DND-41 (cell line): ENCODE measurements around the gene IGSF21.

Experiments used
- ATAC-seq: fragments of 200-7000 bp; cut with Tn5 transposase; 3 replicates; pipeline ENCODE4 v1.9.1; 2021; ENCODE audit warnings: low read depth; ENCODE audit not compliant: insufficient read depth
- DNase-seq: peaks from one replicate; pipeline ENCODE4 v3.0.0-alpha.2; 2020
- H2AFZ ChIP-seq: 2 replicates; pipeline ENCODE4 v1.6.0; 2012; ENCODE audit warnings: low read depth, low read length
- H3K27ac ChIP-seq: 2 replicates; pipeline ENCODE4 v1.5.1; 2012; ENCODE audit warnings: low read length, inconsistent platforms
- H3K27me3 ChIP-seq: fragments of 200-600 bp; sonication (generic); 2 replicates; pipeline ENCODE4 v1.6.0; 2012; ENCODE audit warnings: low read length, mild to moderate bottlenecking, inconsistent platforms; ENCODE audit not compliant: insufficient read depth, poor library complexity
- H3K36me3 ChIP-seq: 2 replicates; pipeline ENCODE4 v1.5.1; 2012; ENCODE audit warnings: low read length, inconsistent platforms; ENCODE audit not compliant: insufficient read depth
- H3K4me1 ChIP-seq: 2 replicates; pipeline ENCODE4 v1.5.1; 2012; ENCODE audit warnings: mild to moderate bottlenecking, low read length; ENCODE audit not compliant: insufficient read depth
- H3K4me2 ChIP-seq: 2 replicates; pipeline ENCODE4 v1.6.0; 2012; ENCODE audit warnings: mild to moderate bottlenecking, moderate library complexity, low read length, inconsistent platforms; ENCODE audit not compliant: insufficient read depth
- H3K4me3 ChIP-seq, 2 experiments: fragments of 200-600 bp in 1 of 2; shearing (Covaris generic) in 1 of 2; 2 replicates each; pipeline ENCODE4 v1.5.1; 2012 to 2016; ENCODE audit warnings: inconsistent platforms in 2 of 2, low read length in 2 of 2, mild to moderate bottlenecking in 2 of 2, low read depth in 1 of 2, moderate library complexity in 1 of 2
- H3K79me2 ChIP-seq: 2 replicates; pipeline ENCODE4 v1.6.0; 2012; ENCODE audit warnings: low read length, inconsistent platforms; ENCODE audit not compliant: insufficient read depth
- H3K9ac ChIP-seq: 2 replicates; pipeline ENCODE4 v1.6.0; 2012; ENCODE audit warnings: low read depth, mild to moderate bottlenecking, inconsistent platforms, low read length, moderate library complexity
- H3K9me3 ChIP-seq: 2 replicates; pipeline ENCODE4 v1.5.1; 2012; ENCODE audit warnings: low read length, moderate library complexity, mild to moderate bottlenecking, inconsistent platforms; ENCODE audit not compliant: insufficient read depth, severe bottlenecking
- H4K20me1 ChIP-seq: 2 replicates; pipeline ENCODE4 v1.6.0; 2012; ENCODE audit warnings: low read length; ENCODE audit not compliant: insufficient read depth
- EZH2 ChIP-seq: IDR thresholded peaks from 3 replicates; pipeline ENCODE4 v1.6.1; 2012; ENCODE audit warnings: borderline replicate concordance, low read depth, mild to moderate bottlenecking, moderate library complexity, low read length, inconsistent platforms; ENCODE audit not compliant: severe bottlenecking
- TF ChIP-seq, protein P1 (sequence below): IDR thresholded peaks from 2 replicates; pipeline ENCODE4 v1.5.1; 2012; ENCODE audit warnings: borderline replicate concordance, low read length, moderate library complexity, mild to moderate bottlenecking; ENCODE audit not compliant: poor library complexity, severe bottlenecking; ENCODE audit errors: extremely low read depth

IGSF21 gene

DNA sequence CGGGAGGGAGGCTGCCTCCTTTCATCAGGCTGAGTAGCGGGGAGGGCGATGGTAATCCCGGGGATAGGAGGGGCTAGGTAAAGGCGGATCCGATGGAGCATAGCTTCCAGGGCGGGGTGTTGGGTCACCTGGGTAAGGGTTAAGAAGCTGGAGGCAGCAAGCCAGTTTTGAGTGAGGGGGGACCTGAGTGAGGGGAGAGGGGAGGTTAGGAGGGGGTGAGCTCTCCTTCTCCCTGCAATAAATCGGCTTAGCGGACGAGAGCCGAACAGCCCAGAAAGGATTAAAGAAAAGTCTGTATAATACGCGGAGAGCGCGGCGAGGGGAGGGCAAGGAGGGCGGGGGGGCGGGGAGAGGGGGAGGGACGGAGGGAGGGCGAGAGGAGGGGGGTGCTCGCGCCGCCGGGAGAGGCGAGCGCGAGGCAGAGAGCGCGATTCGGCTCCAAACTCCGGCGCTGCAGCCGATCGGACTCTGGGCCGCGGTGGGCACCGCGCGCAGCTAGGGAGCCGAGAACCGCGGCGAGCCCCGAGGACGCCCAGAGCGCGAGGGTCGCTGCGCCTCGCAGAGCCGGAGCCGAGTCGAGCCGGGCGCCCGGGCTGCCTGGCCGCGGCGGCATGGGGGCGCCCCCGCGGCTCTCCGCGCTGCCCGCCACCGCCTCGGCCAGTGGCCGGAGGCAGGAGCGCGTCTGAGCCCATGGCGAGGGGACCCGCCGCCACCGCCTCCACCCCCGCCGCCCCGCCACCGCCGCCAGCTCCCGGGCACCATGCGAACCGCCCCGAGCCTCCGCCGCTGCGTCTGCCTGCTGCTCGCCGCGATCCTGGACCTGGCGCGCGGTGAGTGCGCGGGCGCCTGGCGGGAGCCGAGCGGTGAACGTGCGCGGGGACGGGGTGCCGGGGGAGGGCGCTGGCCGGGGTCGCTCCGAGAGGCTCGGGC is at the start of gene IGSF21:
Gene IGSF21 (plus strand): TSS at position 430 of the 930 bp plus-strand sequence. CDS start 331 bp downstream, at position 761.
- Histone ChIP-seq H3K4me1 (no peaks in the 10 kb centered on the region), H3K9me3 (no peaks in the 10 kb centered on the region), H3K4me3 (no peak within 1 kb of the TSS), H3K36me3 (no peaks in the 10 kb centered on the region), H3K27me3 (peaks cover 5% of the 10 kb centered on the region), H3K27ac (no peak within 1 kb of the TSS), H3K9ac (no peak within 1 kb of the TSS), H3K79me2 (no peaks in the 10 kb centered on the region), H4K20me1 (peaks cover 2% of the 10 kb centered on the region; the same call in 1 of the 2 replicates), H3K4me2 (no peak within 1 kb of the TSS), H2AFZ (no peak within 1 kb of the TSS)
- DNase-seq, result no peak
- TF ChIP-seq, protein P1, sequence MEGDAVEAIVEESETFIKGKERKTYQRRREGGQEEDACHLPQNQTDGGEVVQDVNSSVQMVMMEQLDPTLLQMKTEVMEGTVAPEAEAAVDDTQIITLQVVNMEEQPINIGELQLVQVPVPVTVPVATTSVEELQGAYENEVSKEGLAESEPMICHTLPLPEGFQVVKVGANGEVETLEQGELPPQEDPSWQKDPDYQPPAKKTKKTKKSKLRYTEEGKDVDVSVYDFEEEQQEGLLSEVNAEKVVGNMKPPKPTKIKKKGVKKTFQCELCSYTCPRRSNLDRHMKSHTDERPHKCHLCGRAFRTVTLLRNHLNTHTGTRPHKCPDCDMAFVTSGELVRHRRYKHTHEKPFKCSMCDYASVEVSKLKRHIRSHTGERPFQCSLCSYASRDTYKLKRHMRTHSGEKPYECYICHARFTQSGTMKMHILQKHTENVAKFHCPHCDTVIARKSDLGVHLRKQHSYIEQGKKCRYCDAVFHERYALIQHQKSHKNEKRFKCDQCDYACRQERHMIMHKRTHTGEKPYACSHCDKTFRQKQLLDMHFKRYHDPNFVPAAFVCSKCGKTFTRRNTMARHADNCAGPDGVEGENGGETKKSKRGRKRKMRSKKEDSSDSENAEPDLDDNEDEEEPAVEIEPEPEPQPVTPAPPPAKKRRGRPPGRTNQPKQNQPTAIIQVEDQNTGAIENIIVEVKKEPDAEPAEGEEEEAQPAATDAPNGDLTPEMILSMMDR, result no peak
- no peak for TF ChIP-seq EZH2
- no peak for ATAC-seq

GRCh38 chr1:18058206-18058921 is 49.2 kb upstream of the IGSF21 start:
- Histone ChIP-seq H3K4me1 (no peaks in the 10 kb centered on the region), H2AFZ (no peak overlapping the region), H3K36me3 (no peaks in the 10 kb centered on the region), H3K79me2 (no peaks in the 10 kb centered on the region), H3K4me2 (no peak overlapping the region), H3K4me3 (no peak overlapping the region), H3K9ac (no peak overlapping the region), H3K27ac (no peak overlapping the region), H3K9me3 (no peaks in the 10 kb centered on the region), H4K20me1 (no peaks in the 10 kb centered on the region), H3K27me3 (no peaks in the 10 kb centered on the region)
- ATAC-seq (no peak), DNase-seq (no peak)
- TF ChIP-seq, protein P1, result no peak

- Histone ChIP-seq H4K20me1 (no peaks in the 10 kb centered on the region), H3K27me3 (no peaks in the 10 kb centered on the region)
Measured at GRCh38 chr1:18058981-18059605, 48.5 kb upstream of the IGSF21 start.

More at GRCh38 chr1:18058981-18059605, 48.5 kb upstream of the IGSF21 start:
- DNase-seq (no peak), ATAC-seq (no peak)
- Histone ChIP-seq H3K4me2 (no peak overlapping the region), H3K4me3 (no peak overlapping the region), H3K4me1 (no peaks in the 10 kb centered on the region), H3K9ac (no peak overlapping the region), H3K79me2 (no peaks in the 10 kb centered on the region), H3K36me3 (no peaks in the 10 kb centered on the region), H2AFZ (no peak overlapping the region), H3K27ac (no peak overlapping the region), H3K9me3 (no peaks in the 10 kb centered on the region)
- TF ChIP-seq, protein P1, result no peak
- TF ChIP-seq EZH2, result no peak
